HFF-Myc (cell line): ENCODE results near the gene GUF1.

Source experiments
- DNase-seq: peaks from one replicate; pipeline ENCODE4 v3.0.0-alpha.2; 2011; ENCODE audit warnings: low read depth; ENCODE audit errors: extremely low read depth
- H3K4me3 ChIP-seq: replicated peaks from 2 replicates; pipeline ENCODE4 v1.5.1; 2011; ENCODE audit warnings: low read depth, mild to moderate bottlenecking, control low read depth, low read length
- TF ChIP-seq, protein P1 (sequence below): IDR thresholded peaks from 2 replicates; pipeline ENCODE4 v1.5.1; 2012; ENCODE audit warnings: mild to moderate bottlenecking, low read depth, low read length, control low read depth; ENCODE audit errors: missing control alignments

The GUF1 gene

DNA sequence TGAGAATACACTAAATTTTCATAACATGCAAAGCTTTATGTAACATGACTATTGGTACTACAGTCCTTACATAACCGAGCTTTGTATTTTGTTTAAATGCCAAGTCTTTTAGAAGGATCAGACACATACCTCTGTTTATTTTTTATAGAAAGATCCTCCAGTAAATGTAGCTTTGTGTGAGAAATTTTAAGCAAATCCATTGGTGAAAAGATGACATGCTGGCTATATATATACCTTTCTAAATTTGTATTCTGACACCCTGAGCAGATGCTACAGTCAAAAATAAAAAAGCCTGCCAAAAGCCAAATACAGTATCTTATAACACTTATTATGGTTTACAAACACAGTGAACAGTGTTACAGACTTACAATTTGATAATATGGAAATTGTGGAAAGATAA, 26.8 kb upstream of the GUF1 start, which contains the start of gene YIPF7:
Gene YIPF7 (minus strand): TSS at position 201 of the 400 bp plus-strand sequence. CDS start 1,525 bp downstream, outside the sequence.
- TF ChIP-seq, protein P1, sequence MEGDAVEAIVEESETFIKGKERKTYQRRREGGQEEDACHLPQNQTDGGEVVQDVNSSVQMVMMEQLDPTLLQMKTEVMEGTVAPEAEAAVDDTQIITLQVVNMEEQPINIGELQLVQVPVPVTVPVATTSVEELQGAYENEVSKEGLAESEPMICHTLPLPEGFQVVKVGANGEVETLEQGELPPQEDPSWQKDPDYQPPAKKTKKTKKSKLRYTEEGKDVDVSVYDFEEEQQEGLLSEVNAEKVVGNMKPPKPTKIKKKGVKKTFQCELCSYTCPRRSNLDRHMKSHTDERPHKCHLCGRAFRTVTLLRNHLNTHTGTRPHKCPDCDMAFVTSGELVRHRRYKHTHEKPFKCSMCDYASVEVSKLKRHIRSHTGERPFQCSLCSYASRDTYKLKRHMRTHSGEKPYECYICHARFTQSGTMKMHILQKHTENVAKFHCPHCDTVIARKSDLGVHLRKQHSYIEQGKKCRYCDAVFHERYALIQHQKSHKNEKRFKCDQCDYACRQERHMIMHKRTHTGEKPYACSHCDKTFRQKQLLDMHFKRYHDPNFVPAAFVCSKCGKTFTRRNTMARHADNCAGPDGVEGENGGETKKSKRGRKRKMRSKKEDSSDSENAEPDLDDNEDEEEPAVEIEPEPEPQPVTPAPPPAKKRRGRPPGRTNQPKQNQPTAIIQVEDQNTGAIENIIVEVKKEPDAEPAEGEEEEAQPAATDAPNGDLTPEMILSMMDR, result no peak

GRCh38 chr4:44652002-44652401, 26.2 kb upstream of the GUF1 start:
- DNase-seq, result no peak
- no peak overlapping the region for H3K4me3 ChIP-seq
- TF ChIP-seq, protein P1, result no peak

More for the DNA sequence above, 26.8 kb upstream of the GUF1 start, which contains the start of gene YIPF7:
- no peak for DNase-seq
- H3K4me3 ChIP-seq, result no peak within 1 kb of the TSS

DNA sequence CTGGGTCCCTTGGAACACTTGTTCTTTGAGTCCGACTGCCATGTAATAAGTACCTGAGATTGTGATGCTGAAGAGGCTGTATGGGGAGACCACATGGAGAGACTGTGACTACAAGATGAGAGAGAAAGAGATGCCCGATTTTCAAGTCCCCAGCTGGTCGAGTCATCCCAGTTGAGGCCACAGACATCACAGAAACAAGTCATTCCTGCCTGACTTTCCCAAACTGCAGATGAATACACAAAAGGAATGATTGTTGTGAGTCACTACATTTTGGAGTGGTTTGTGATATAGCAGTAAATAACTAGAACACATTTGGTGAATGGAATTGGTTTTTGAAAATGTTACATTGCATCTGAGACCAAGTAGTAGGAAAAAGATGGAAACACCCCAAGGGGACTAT, 17.8 kb upstream of the GUF1 start:
- DNase-seq, result no peak
- no peak overlapping the region for H3K4me3 ChIP-seq
- TF ChIP-seq, protein P1, result no peak

DNA sequence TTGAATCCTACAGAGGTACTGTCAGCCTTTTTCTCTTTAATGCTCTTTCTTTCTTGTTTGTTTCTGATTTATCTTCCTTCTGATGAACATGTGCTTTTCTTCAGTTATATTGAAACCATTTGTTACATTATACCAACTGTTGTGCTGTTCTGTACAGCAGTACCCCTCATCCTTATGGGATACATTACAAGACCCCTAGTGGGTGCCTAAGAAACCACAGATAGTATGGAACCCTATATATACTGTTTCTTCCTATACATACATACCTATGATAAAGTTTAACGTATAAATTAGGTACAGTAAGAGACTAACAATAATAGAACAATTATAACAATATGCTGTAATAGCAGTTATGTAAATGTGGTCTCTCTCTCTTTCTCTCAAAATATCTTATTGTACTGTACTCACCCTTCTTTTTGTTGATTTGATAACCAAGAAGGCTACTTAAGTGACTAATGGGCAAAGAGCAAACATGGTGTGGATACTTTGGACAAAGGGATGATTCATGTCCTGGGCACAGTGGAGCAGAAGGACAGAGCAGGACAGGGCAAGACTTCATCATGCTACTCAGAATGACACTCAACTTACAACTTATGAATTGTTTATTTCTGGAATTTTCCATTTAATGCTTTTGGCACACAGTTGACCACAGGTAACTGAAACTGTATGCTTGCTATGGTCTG, 16.1 kb upstream of the GUF1 start:
- no peak for DNase-seq
- H3K4me3 ChIP-seq, result no peak overlapping the region
- TF ChIP-seq, protein P1, result no peak

GRCh38 chr4:44662623-44663005, 15.6 kb upstream of the GUF1 start:
- TF ChIP-seq, protein P1, result no peak
- no peak overlapping the region for H3K4me3 ChIP-seq
- DNase-seq, result no peak

GRCh38 chr4:44663539-44664263, 14.5 kb upstream of the GUF1 start:
- no peak overlapping the region for H3K4me3 ChIP-seq
- no peak for DNase-seq
- TF ChIP-seq, protein P1, result no peak
